Stimulated activated CD4-positive, alpha-beta T cell treated with anti-CD3 and anti-CD28 coated beads, Interleukin-1b, Interleukin-23, amount 100 ng/mL, for 24 hours (primary cell): Measurements from ENCODE around the gene CD4.

Source experiments
- DNase-seq, 4 experiments: peaks; one replicate each; pipeline ENCODE4 v3.0.0-alpha.2; 2020; ENCODE audit warnings: low read depth in 4 of 4, low spot score in 1 of 4

Gene CD4

GRCh38 chr12:6777386-6777785 is 11.9 kb upstream of the CD4 start:
- no peak for DNase-seq

- DNase-seq = no peak
Observed at GRCh38 chr12:6778217-6778573, 11.1 kb upstream of the CD4 start.

GRCh38 chr12:6778574-6779550 is 10.5 kb upstream of the CD4 start:
- DNase-seq = peak; percentile 78 to 90 (median 81)

- no peak for DNase-seq
Observed at GRCh38 chr12:6779708-6780432, 9.5 kb upstream of the CD4 start.

- DNase-seq = no peak
Observed at GRCh38 chr12:6780573-6780972, 8.8 kb upstream of the CD4 start.

GRCh38 chr12:6782119-6782518 is 7.2 kb upstream of the CD4 start:
- no peak for DNase-seq

- DNase-seq = no peak
Observed at GRCh38 chr12:6782850-6783566, 6.3 kb upstream of the CD4 start.

GRCh38 chr12:6783828-6784227 is 5.5 kb upstream of the CD4 start:
- no peak for DNase-seq

- DNase-seq = no peak
Observed at GRCh38 chr12:6784296-6784695, 5.0 kb upstream of the CD4 start.

GRCh38 chr12:6784761-6785160 is 4.6 kb upstream of the CD4 start:
- no peak for DNase-seq

- DNase-seq = no peak
Observed at GRCh38 chr12:6786416-6787094, 2.8 kb upstream of the CD4 start.

- no peak for DNase-seq
Observed at GRCh38 chr12:6787309-6787708, 2.0 kb upstream of the CD4 start.

- no peak for DNase-seq
Observed at GRCh38 chr12:6790496-6791150, 1.3 kb downstream of the CD4 start.

GRCh38 chr12:6791931-6792520 is 2.7 kb downstream of the CD4 start:
- DNase-seq = no peak

- no peak for DNase-seq
Observed at GRCh38 chr12:6792522-6793201, 3.3 kb downstream of the CD4 start.

GRCh38 chr12:6795088-6795487 is 5.8 kb downstream of the CD4 start:
- no peak for DNase-seq

- no peak for DNase-seq
Observed at GRCh38 chr12:6796576-6796975, 7.2 kb downstream of the CD4 start.

GRCh38 chr12:6799147-6799546 is 9.8 kb downstream of the CD4 start:
- no peak for DNase-seq

GRCh38 chr12:6807170-6807569 is 17.8 kb downstream of the CD4 start:
- DNase-seq = no peak

GRCh38 chr12:6809056-6809455 is 19.7 kb downstream of the CD4 start:
- no peak for DNase-seq
